ENCODE measurements around the gene VGLL4.

The VGLL4 gene, protein sequence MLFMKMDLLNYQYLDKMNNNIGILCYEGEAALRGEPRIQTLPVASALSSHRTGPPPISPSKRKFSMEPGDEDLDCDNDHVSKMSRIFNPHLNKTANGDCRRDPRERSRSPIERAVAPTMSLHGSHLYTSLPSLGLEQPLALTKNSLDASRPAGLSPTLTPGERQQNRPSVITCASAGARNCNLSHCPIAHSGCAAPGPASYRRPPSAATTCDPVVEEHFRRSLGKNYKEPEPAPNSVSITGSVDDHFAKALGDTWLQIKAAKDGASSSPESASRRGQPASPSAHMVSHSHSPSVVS

DNA sequence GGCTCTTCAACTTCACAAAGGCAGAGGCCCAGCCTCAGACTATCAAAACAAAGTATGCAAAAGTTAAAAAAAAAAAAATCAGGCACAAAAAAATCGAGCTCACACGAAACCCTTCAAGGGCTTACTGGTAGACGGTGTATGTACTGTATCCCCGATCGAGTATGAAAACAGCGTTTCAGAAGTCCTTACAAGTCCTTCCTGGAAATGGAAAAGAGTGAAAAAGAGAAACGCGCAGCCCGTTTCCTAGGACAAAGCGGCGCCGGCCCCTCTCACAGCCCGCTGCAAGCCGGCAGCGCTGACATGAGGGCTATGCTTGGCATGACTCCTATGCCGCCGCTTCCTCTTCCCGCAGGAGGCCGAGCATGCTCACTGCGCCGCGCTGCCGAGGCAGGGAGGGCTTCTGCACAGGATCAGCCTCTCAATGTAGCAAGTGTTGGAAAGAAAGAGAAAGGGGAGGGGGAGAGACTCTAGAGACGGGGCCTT, at the start of gene VGLL4:
VGLL4 (minus strand) TSS at position 311 of the 483 bp plus-strand sequence. CDS start 397 bp downstream, outside the sequence.
- TF ChIP-seq TEAD4 (IDR thresholded peaks at IDR 0.05) (peak; percentile 36; the same call in 1 of the 2 replicates), NFIC (IDR thresholded peaks at IDR 0.05) (peak; percentile 19; the same call in 1 of the 2 replicates), YY1 (IDR thresholded peaks at IDR 0.05; ENCODE audit: low read depth) (no peak)
- TF ChIP-seq, protein P1, sequence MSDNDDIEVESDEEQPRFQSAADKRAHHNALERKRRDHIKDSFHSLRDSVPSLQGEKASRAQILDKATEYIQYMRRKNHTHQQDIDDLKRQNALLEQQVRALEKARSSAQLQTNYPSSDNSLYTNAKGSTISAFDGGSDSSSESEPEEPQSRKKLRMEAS (IDR thresholded peaks at IDR 0.05): peak; percentile 77

DNA sequence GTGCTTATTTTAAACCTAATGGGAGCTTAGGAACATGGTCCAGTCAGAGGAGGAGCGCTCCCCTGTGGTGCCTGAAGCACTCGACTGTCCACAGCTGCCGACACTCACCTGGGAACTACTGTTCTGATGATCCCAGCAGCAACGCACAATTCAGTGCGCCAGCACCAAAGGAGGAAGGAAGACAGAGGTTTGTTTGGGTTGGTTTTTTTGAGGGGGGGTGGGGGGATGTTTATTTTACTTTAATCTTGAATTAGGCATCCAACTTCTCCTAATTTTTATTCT, 48.8 kb upstream of the VGLL4 start:
- TF ChIP-seq USF1 (IDR thresholded peaks at IDR 0.05): no peak
- no peak for TF ChIP-seq YY1 (IDR thresholded peaks at IDR 0.05; ENCODE audit: low read depth)
- TF ChIP-seq NFIC (IDR thresholded peaks at IDR 0.05): no peak
- no peak for TF ChIP-seq TCF12 (IDR thresholded peaks at IDR 0.05; ENCODE audit: low read depth)
- TF ChIP-seq RAD21 (IDR thresholded peaks at IDR 0.05; ENCODE audit: low read depth): no peak
- no peak for TF ChIP-seq TAF1 (IDR thresholded peaks at IDR 0.05; ENCODE audit: low read depth)
- TF ChIP-seq FOXM1 (IDR thresholded peaks at IDR 0.05; ENCODE audit: borderline replicate concordance, low read depth): no peak
- TF ChIP-seq CREB1 (IDR thresholded peaks at IDR 0.05; ENCODE audit: low read depth): no peak
- TF ChIP-seq, protein P1 (IDR thresholded peaks at IDR 0.05): no peak
- TF ChIP-seq CEBPB (IDR thresholded peaks at IDR 0.05): no peak
- no peak for TF ChIP-seq TEAD4 (IDR thresholded peaks at IDR 0.05)
- no peak for TF ChIP-seq REST (IDR thresholded peaks at IDR 0.05; ENCODE audit: low read depth)
- TF ChIP-seq EP300 (IDR thresholded peaks at IDR 0.05; ENCODE audit: borderline replicate concordance): no peak

DNA sequence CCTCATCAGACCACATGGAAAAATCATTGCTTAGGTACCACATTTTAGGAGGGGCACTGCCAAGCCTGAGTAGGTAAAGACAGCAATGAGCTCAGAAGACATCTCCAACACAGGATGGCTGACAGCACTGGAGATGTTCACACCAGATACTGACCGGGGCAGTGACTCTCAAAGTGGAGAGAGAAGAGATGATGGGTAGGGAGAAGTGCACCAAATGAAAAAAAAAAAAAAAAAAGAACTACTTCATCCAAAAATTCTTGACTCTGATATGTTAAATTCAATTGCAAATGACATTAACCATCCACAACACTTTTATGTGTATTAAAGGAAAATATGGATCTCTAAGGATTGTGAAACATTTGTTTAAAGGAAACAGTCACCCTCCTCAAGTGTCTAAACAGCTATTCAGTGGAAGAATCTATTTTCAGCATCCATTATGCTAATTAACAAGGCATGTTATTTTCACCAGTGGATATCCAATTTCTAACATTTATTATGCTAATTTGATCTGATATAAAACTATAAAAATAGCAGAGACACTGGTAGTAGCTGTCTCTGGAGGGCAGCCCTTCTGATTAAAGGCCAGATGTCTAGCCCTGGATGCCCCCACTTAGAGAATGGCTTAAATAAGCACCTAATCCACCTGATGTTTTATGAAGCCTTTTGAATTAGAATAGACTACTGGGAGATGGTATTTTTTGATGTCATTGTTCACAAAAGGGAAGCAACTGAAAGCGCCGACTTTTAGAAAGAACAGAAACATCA, 48.2 kb upstream of the VGLL4 start:
- TF ChIP-seq CREB1 (IDR thresholded peaks at IDR 0.05; ENCODE audit: low read depth) (no peak), NFIC (IDR thresholded peaks at IDR 0.05) (no peak), TEAD4 (IDR thresholded peaks at IDR 0.05) (no peak), REST (IDR thresholded peaks at IDR 0.05; ENCODE audit: low read depth) (no peak), EGR1 (IDR thresholded peaks at IDR 0.05) (no peak), TAF1 (IDR thresholded peaks at IDR 0.05; ENCODE audit: low read depth) (no peak), RAD21 (IDR thresholded peaks at IDR 0.05; ENCODE audit: low read depth) (no peak), FOXM1 (IDR thresholded peaks at IDR 0.05; ENCODE audit: borderline replicate concordance, low read depth) (no peak), ZBTB7A (IDR thresholded peaks at IDR 0.05; ENCODE audit: low read depth) (no peak), CEBPB (IDR thresholded peaks at IDR 0.05) (no peak), TCF12 (IDR thresholded peaks at IDR 0.05; ENCODE audit: low read depth) (no peak), EP300 (IDR thresholded peaks at IDR 0.05; ENCODE audit: borderline replicate concordance) (no peak), YY1 (IDR thresholded peaks at IDR 0.05; ENCODE audit: low read depth) (no peak), USF1 (IDR thresholded peaks at IDR 0.05) (no peak)
- TF ChIP-seq, protein P1 (IDR thresholded peaks at IDR 0.05): no peak

DNA sequence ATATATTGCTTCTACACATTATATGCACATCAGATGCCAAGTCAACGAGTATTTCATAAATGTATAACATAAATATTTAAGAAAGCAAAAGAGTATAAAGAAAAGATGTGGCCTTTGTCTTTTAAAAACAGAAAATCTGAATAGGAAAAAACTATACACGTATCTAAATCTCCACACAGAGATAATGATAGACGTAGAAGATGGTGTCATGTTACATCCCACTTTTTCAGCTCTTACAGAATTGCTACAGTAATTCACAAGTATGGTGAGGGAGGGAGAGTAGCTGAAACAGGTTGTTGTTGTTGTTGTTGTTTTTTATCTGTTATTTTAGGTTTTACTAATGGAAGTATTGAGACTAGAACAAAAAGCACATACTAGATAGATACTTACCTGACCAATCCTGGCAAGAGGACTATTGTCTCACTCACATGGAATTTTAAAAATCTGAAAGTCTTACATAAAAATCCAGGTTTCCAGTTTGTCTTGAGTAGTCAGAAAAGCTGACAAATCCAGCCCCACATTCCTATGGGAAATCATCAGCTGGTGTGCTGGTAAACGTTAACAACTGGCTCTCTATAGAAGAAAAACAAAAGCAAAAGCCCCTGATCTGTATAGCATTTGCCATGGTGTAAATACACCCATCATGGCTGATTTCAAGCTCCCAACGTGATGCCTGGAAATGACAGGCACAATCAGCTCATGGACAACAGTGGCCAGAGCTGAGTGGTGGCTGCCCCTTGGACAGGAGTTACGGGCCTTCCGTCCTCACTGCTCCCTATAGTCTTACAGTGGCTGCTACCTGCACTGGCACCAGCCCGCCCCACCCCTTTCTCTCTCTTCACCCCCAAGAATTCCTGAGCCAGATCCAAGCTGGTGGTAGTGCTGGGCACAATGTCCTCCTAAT, 47.4 kb upstream of the VGLL4 start:
- TF ChIP-seq TEAD4 (IDR thresholded peaks at IDR 0.05) (0 out of 2 replicates have a peak, but pooled peaks have one; percentile 62), ZBTB7A (IDR thresholded peaks at IDR 0.05; ENCODE audit: low read depth) (no peak)

- TF ChIP-seq NFIC (IDR thresholded peaks at IDR 0.05) (no peak), EGR1 (IDR thresholded peaks at IDR 0.05) (no peak), YY1 (IDR thresholded peaks at IDR 0.05; ENCODE audit: low read depth) (no peak), TEAD4 (IDR thresholded peaks at IDR 0.05) (no peak), REST (IDR thresholded peaks at IDR 0.05; ENCODE audit: low read depth) (no peak), USF1 (IDR thresholded peaks at IDR 0.05) (no peak), CREB1 (IDR thresholded peaks at IDR 0.05; ENCODE audit: low read depth) (no peak), ZBTB7A (IDR thresholded peaks at IDR 0.05; ENCODE audit: low read depth) (no peak), EP300 (IDR thresholded peaks at IDR 0.05; ENCODE audit: borderline replicate concordance) (no peak), TAF1 (IDR thresholded peaks at IDR 0.05; ENCODE audit: low read depth) (no peak), FOXM1 (IDR thresholded peaks at IDR 0.05; ENCODE audit: borderline replicate concordance, low read depth) (no peak), CEBPB (IDR thresholded peaks at IDR 0.05) (no peak), RAD21 (IDR thresholded peaks at IDR 0.05; ENCODE audit: low read depth) (no peak)
- TF ChIP-seq, protein P1 (IDR thresholded peaks at IDR 0.05): no peak
Observed at GRCh38 chr3:11689749-11690148, 46.0 kb upstream of the VGLL4 start.

All from Ishikawa (cell line).